K562 (cell line): Measurements from ENCODE around the gene KCNJ4. TPM values are rescaled to one million over a fixed set of nuclear protein-coding genes. Genes with fewer than 3 reads are reported as not detected.

ENCODE experiments used
- ATAC-seq: fragments of 200-7000 bp; cut with Tn5 transposase; 3 replicates; pipeline ENCODE4 v1.9.1; 2020; ENCODE audit warnings: moderate library complexity
- BruUV-seq: library from RNA; stranded (reverse); fragments of 400-500 nt; replicated peaks from 2 replicates; lab custom pipeline; 2021; lab: Mats Ljungman, UMichigan
- CTCF ChIA-PET: fragments of 300-600 bp; formaldehyde crosslinking; extraction: SDS; loops from one replicate; lab custom pipeline; 2021; ENCODE audit warnings: low intra/inter-chr PET ratio; lab: Yijun Ruan, JAX
- POLR2A ChIA-PET: fragments of 300-600, 350-650 bp; sonication (Branson Sonifier 250); formaldehyde crosslinking; extraction: SDS; loops from one replicate; lab custom pipeline; 2021; ENCODE audit warnings: antibody characterized with exemption, inconsistent platforms; lab: Yijun Ruan, JAX
- DNase-seq, 4 experiments: peaks; one replicate each; pipeline versions ENCODE4 v3.0.0 to v3.0.0-alpha.2; 2011 to 2018; ENCODE audit warnings: low spot score in 3 of 4, mixed read lengths in 3 of 4; ENCODE audit errors: extremely low read depth in 1 of 4
- FAIRE-seq: peaks from 2 replicates; lab custom pipeline; 2011; peaks lifted over from hg19 to GRCh38; lab: Jason Lieb, UNC
- H2AFZ ChIP-seq: 2 replicates; pipeline ENCODE4 v1.6.0; 2011; ENCODE audit warnings: low read depth, low read length, control low read depth, inconsistent platforms
- H3K27ac ChIP-seq: fragments of 200-600 bp; 3 replicates; pipeline ENCODE4 v1.8.0; 2011; ENCODE audit warnings: low read depth, mild to moderate bottlenecking, control low read depth, inconsistent platforms, low read length, moderate library complexity, mixed read lengths; ENCODE audit errors: extremely low read depth
- H3K27me3 ChIP-seq, 2 experiments: fragments of 300-600 bp in 1 of 2; 2 replicates in 1 of 2; 3 replicates in 1 of 2; pipeline versions ENCODE4 v1.6.0 to v1.8.0; 2011; ENCODE audit warnings: inconsistent platforms in 2 of 2, low read length in 2 of 2, mild to moderate bottlenecking in 1 of 2, mixed read lengths in 1 of 2, moderate library complexity in 1 of 2; ENCODE audit not compliant: control insufficient read depth in 2 of 2, insufficient read depth in 2 of 2
- H3K36me3 ChIP-seq: fragments of 300-600 bp; 3 replicates; pipeline ENCODE4 v1.8.0; 2011; ENCODE audit warnings: mild to moderate bottlenecking, low read length, inconsistent platforms; ENCODE audit not compliant: control insufficient read depth, insufficient read depth
- H3K4me1 ChIP-seq, 2 experiments: fragments of 200-600 bp in 1 of 2; replicated peaks in 1 of 2; 2 replicates in 1 of 2; 3 replicates in 1 of 2; pipeline versions ENCODE4 v1.5.1 to v1.8.0; 2011; ENCODE audit warnings: inconsistent platforms in 2 of 2, low read length in 2 of 2, mild to moderate bottlenecking in 1 of 2, mixed read lengths in 1 of 2, moderate library complexity in 1 of 2; ENCODE audit not compliant: control insufficient read depth in 2 of 2, insufficient read depth in 2 of 2
- H3K4me2 ChIP-seq: 2 replicates; pipeline ENCODE4 v1.6.1; 2011; ENCODE audit warnings: low read length, control low read depth, inconsistent platforms, mixed read lengths; ENCODE audit not compliant: insufficient read depth
- H3K4me3 ChIP-seq: fragments of 200-600 bp; sonication (generic), shearing (Covaris generic); 2 replicates; pipeline ENCODE4 v1.5.1; 2016; ENCODE audit warnings: control low read depth, inconsistent platforms
- H3K79me2 ChIP-seq: fragments of 200-600 bp; 3 replicates; pipeline ENCODE4 v1.8.0; 2011; ENCODE audit warnings: low read length, inconsistent platforms; ENCODE audit not compliant: control insufficient read depth, insufficient read depth
- H3K9ac ChIP-seq, 2 experiments: 2 replicates each; pipeline versions ENCODE4 v1.6.0 to v1.6.1; 2011; ENCODE audit warnings: low read depth in 2 of 2, low read length in 2 of 2, control low read depth in 1 of 2, inconsistent platforms in 1 of 2, mild to moderate bottlenecking in 1 of 2, mixed read lengths in 1 of 2; ENCODE audit not compliant: insufficient read depth in 1 of 2
- H3K9me1 ChIP-seq: one replicate; pipeline ENCODE4 v1.6.0; 2011; ENCODE audit warnings: inconsistent platforms, mild to moderate bottlenecking, low read length, moderate library complexity; ENCODE audit not compliant: control insufficient read depth, insufficient read depth
- H3K9me3 ChIP-seq: replicated peaks from 2 replicates; pipeline ENCODE4 v1.5.1; 2011; ENCODE audit warnings: low read depth, low read length, inconsistent platforms; ENCODE audit not compliant: control insufficient read depth, insufficient read depth
- H4K20me1 ChIP-seq: replicated peaks from 2 replicates; pipeline ENCODE4 v1.6.1; 2011; ENCODE audit warnings: low read length, inconsistent platforms, mixed read lengths; ENCODE audit not compliant: control insufficient read depth, insufficient read depth
- ATF1 ChIP-seq, 2 experiments: fragments of 450-650 bp in 1 of 2; IDR thresholded peaks; 2 replicates each; pipeline ENCODE4 v1.6.1; 2016; ENCODE audit warnings: missing compliant biosample characterization in 1 of 2, missing genetic modification characterization in 1 of 2
- CBX2 ChIP-seq: fragments of 200-600 bp; sonication (generic); IDR thresholded peaks from one replicate; pipeline ENCODE4 v1.6.1; 2012; ENCODE audit warnings: mild to moderate bottlenecking, low read length, inconsistent platforms; ENCODE audit not compliant: insufficient read depth, poor library complexity, severe bottlenecking
- CHAMP1 ChIP-seq: fragments of 450-650 bp; IDR thresholded peaks from 2 replicates; pipeline ENCODE4 v1.6.1; 2016; ENCODE audit warnings: mild to moderate bottlenecking
- E2F1 ChIP-seq: sonication (generic); formaldehyde crosslinking; IDR thresholded peaks from 2 replicates; pipeline ENCODE4 v1.8.1; 2023; ENCODE audit warnings: mild to moderate bottlenecking, missing genetic modification reagents, moderate library complexity
- HDAC2 ChIP-seq: fragments of 450-650 bp; IDR thresholded peaks from 2 replicates; pipeline ENCODE4 v1.6.1; 2016; ENCODE audit warnings: mild to moderate bottlenecking
- HMGXB4 ChIP-seq: sonication (generic); formaldehyde crosslinking; IDR thresholded peaks from 2 replicates; pipeline ENCODE4 v1.8.1; 2023; ENCODE audit warnings: mild to moderate bottlenecking, missing genetic modification reagents
- PREB ChIP-seq: sonication (generic); formaldehyde crosslinking; IDR thresholded peaks from 2 replicates; pipeline ENCODE4 v1.8.1; 2023; ENCODE audit warnings: mild to moderate bottlenecking, missing genetic modification reagents
- USF1 ChIP-seq: sonication (generic); formaldehyde crosslinking; IDR thresholded peaks from 2 replicates; pipeline ENCODE4 v1.9.0; 2022; ENCODE audit warnings: mild to moderate bottlenecking, missing genetic modification reagents
- ZNF449 ChIP-seq: fragments of 250-450 bp; sonication (Bioruptor Pico); IDR thresholded peaks from 2 replicates; pipeline ENCODE4 v1.8.0; 2022; ENCODE audit warnings: moderate library complexity, mild to moderate bottlenecking, inconsistent platforms
- ZNF586 ChIP-seq: fragments of 450-650 bp; formaldehyde crosslinking; conservative IDR thresholded peaks from 2 replicates; pipeline ENCODE4 v1.4.0; 2020; ENCODE audit warnings: mild to moderate bottlenecking, moderate library complexity
- ZNF717 ChIP-seq: fragments of 250-450 bp; sonication (Bioruptor Pico); IDR thresholded peaks from 2 replicates; pipeline ENCODE4 v1.5.0; 2021
- ZNF830 ChIP-seq: fragments of 250-450 bp; sonication (Bioruptor Pico); IDR thresholded peaks from 2 replicates; pipeline ENCODE4 v1.5.0; 2021; ENCODE audit warnings: mild to moderate bottlenecking
- WGBS: fragments of 100-300 bp; shearing (Covaris generic); methylation state at CpG from one replicate; pipeline ENCODE4 v1.1.6; 2016; ENCODE audit warnings: low coverage, mixed read lengths; ENCODE audit not compliant: insufficient coverage; ENCODE audit errors: missing lambda C conversion rate; 5-methylcytosine and 5-hydroxymethylcytosine counted together
- in situ Hi-C: fragments of 300-500 bp; cut with MboI; formaldehyde crosslinking; loops from 4 replicates; pipeline ENCODE4 v1.15.0; 2018; ENCODE audit warnings: inconsistent platforms, mixed read lengths
- intact Hi-C: fragments of 100-400 bp; cut with micrococcal nuclease; formaldehyde crosslinking; loops from 2 replicates; pipeline ENCODE4 v1.14.2; 2022
- polyA plus RNA-seq, 8 experiments: library from polyadenylated mRNA; depleted of rRNA in 4 of 8; stranded (reverse) in 5 of 8; unstranded in 3 of 8; fragments of >200 nt; fragmentation: Nextera tagmentation in 2 of 8; fragmentation: Illumina TruSeq in 1 of 8; extraction: Ambion mirVana in 2 of 8; extraction: Trizol in 1 of 8; gene quantifications; 2 replicates each; pipeline versions ENCODE4 v1.2.1 to v1.2.3, GENCODE V29; 2011 to 2014; ENCODE audit warnings: inconsistent platforms in 1 of 8, missing spikeins in 1 of 8
- total RNA-seq, 7 experiments: library from RNA; depleted of rRNA in 6 of 7; stranded (reverse); fragments of >200 nt in 6 of 7; fragmentation: Illumina TruSeq in 2 of 7; extraction: Trizol in 2 of 7; gene quantifications; 2 replicates each; pipeline versions ENCODE4 v1.2.1 to v1.2.3, GENCODE V29; 2011 to 2021; ENCODE audit warnings: low replicate concordance in 1 of 7

The KCNJ4 gene
- total and polyA plus RNA-seq, 9 of the 15 experiments (the other 6 are each of a cell fraction or from before 2014, with no cell fraction given): 0.07 to 0.55 (median 0.09) TPM; not detected in 4

GRCh38 chr22:38416621-38417251 is 38.3 kb downstream of the KCNJ4 start:
- intact Hi-C loops: no loop called here
- no peak for DNase-seq
- TF ChIP-seq ZNF586 (CRISPR knock-in tag) (no peak), HDAC2 (no peak), ATF1 (CRISPR knock-in tag; IDR thresholded peaks at IDR 0.05) (no peak), ATF1 (tag; IDR thresholded peaks at IDR 0.05) (no peak), CBX2 (no peak), CHAMP1 (no peak), ZNF717 (CRISPR knock-in tag) (no peak), E2F1 (CRISPR knock-in tag) (no peak), PREB (CRISPR knock-in tag) (no peak), ZNF449 (CRISPR knock-in tag) (no peak), HMGXB4 (CRISPR knock-in tag) (no peak), ZNF830 (no peak), USF1 (CRISPR knock-in tag) (no peak)

More at GRCh38 chr22:38416621-38417251, 38.3 kb downstream of the KCNJ4 start:
- 57% methylated on average over 17 of the region's 18 CpGs for WGBS
- Histone ChIP-seq H3K36me3 (no peaks in the 10 kb centered on the region), H3K79me2 (no peaks in the 10 kb centered on the region), H3K9ac (peak overlapping the region in 1 of 2 experiments; percentile 36; a peak in 1 of 4 replicates), H4K20me1 (no peaks in the 10 kb centered on the region), H3K9me1 (no peaks in the 10 kb centered on the region), H3K27ac (no peak overlapping the region), H3K4me1 (peaks cover 0 to 25% of the 10 kb centered on the region in 2 experiments; a peak in 2 of 5 replicates), H3K4me2 (no peak overlapping the region), H3K27me3 (no peaks in the 10 kb centered on the region), H2AFZ (no peak overlapping the region), H3K9me3 (no peaks in the 10 kb centered on the region), H3K4me3 (no peak overlapping the region)
- BruUV-seq: no TSS peak
- ChIA-PET CTCF (no interaction called here), POLR2A (no interaction called here)
- in situ Hi-C loops: no loop called here
- no peak for ATAC-seq
- no peak for FAIRE-seq
